Amniotic stem cell (primary cell): Measurements from ENCODE around the gene PYURF.

ENCODE experiments used
- DNase-seq: peaks from one replicate; lab custom pipeline; 2025; lab: John Stamatoyannopoulos, UW

The PYURF gene

DNA sequence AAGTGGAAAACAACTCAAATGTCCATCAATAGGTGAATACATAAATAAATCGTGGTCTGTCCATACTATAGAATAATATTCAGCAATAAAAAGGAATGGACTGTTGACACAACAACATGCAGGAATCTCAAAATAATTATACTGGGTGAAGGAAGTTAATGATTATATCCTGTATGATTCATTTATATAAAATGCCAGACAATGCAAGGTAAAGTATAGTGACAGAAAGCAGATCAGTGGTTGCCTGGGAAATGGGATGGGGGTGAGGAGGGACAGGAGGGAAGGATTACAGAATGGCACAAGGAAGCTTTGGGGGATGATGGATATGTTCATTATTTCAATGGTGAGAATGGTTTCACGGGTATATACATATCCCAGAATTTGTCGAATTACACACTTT is 12.3 kb downstream of the PYURF start:
- no peak for DNase-seq

DNA sequence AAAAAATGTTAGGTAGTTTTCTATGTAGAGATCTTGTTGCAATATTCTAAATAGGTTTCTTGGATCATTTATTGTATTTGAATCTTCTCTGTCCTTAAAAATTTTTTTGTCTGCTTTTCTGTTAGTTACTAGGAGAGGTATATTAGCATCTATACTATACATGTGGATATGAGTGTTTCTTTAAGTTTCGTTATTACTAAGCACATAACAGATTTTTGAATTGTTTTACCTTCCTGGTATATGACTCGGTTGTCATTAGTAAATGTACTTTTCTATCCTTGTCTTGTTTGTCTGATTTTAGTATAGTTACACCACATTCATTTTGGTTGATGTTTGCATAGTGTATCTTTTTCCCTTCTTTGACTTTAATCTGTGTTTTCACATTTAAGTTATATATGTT is 20.2 kb downstream of the PYURF start:
- DNase-seq = no peak

GRCh38 chr4:88497859-88498409 is 25.6 kb downstream of the PYURF start:
- DNase-seq = no peak

DNA sequence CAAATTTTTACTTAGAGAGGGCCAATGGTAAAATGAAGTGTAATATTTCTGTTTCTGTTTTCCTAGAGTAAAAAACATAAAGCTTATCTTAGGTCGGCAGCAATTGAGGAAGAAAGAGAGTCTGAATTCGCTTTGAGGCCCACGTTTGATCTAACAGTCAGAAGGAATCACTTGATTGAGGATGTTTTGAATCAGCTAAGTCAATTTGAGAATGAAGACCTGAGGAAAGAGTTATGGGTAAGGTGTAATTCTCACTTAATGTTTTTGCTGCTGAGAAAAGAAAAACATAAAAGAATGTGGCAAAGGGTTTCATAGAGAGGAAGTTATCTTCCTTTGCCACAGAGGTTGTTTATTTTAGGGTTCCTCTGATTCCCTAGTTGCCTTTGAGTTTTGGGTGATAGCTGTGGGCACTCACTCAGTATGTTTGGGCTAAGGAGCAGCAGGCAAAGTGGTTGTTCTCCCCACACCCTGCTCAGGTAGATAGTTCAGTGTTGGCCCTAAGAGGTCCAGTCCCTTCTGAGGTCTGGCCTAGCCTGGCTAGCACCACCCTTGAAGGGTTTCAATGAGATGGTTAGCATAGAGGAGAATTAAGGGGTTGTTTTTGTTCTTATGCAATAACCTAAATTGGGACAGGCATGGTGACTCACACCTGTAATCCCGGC is 34.3 kb downstream of the PYURF start:
- DNase-seq = no peak

- DNase-seq = no peak
These were observed 42.0 kb downstream of the PYURF start for GRCh38 chr4:88481537-88481936.

- no peak for DNase-seq
These were observed 45.3 kb downstream of the PYURF start for GRCh38 chr4:88478247-88478646.

- no peak for DNase-seq
These were observed 46.2 kb downstream of the PYURF start for GRCh38 chr4:88477229-88477860.
